Gastroesophageal sphincter (tissue), 4 donors: ENCODE data around the gene TMEM184A. TPM values are rescaled to one million over a fixed set of nuclear protein-coding genes. Genes with fewer than 3 reads are reported as not detected.

ENCODE experiments used
- ATAC-seq: fragments of 150-250 bp; one replicate; pipeline ENCODE4 v1.9.1; 2016; ENCODE audit warnings: mild to moderate bottlenecking, moderate library complexity
- H3K27ac ChIP-seq, 4 donors: fragments of 200-600 bp; sonication (generic) in 3 of 4; 1 replicate in 3 of 4; 2 replicates in 1 of 4; pipeline ENCODE4 v1.5.1; 2016 to 2019
- H3K27me3 ChIP-seq: fragments of 200-600 bp; sonication (generic); one replicate; pipeline ENCODE4 v1.5.1; 2019
- H3K36me3 ChIP-seq, 2 donors: fragments of 200-600 bp; sonication (generic); one replicate each; pipeline ENCODE4 v1.5.1; 2019; ENCODE audit warnings: control low read depth in 1 of 2
- H3K4me1 ChIP-seq, 3 donors: fragments of 200-600 bp; sonication (generic); 1 replicate in 2 of 3; 2 replicates in 1 of 3; pipeline ENCODE4 v1.5.1; 2016 to 2019; ENCODE audit warnings: control low read depth in 2 of 3
- H3K4me3 ChIP-seq, 2 donors: fragments of 200-600 bp; sonication (generic); one replicate each; pipeline ENCODE4 v1.5.1; 2019; ENCODE audit warnings: mild to moderate bottlenecking in 1 of 2, moderate library complexity in 1 of 2
- H3K9me3 ChIP-seq, 3 donors: fragments of 200-600 bp; sonication (generic); one replicate each; pipeline ENCODE4 v1.5.1; 2017 to 2019; ENCODE audit warnings: control low read depth in 2 of 3
- CTCF ChIP-seq, 4 experiments: fragments of 200-600 bp in 2 of 4; fragments of 450-650 bp in 2 of 4; sonication (generic) in 1 of 4; IDR thresholded peaks; one replicate each; pipeline ENCODE4 v1.5.1; 2017 to 2019; ENCODE audit warnings: antibody characterized with exemption in 4 of 4, mild to moderate bottlenecking in 2 of 4, moderate library complexity in 2 of 4
- EP300 ChIP-seq: sonication (generic); formaldehyde crosslinking; IDR thresholded peaks from one replicate; pipeline ENCODE4 v1.6.1; 2017; ENCODE audit warnings: antibody characterized with exemption, mild to moderate bottlenecking
- POLR2A ChIP-seq, 2 donors: fragments of 450-650 bp; IDR thresholded peaks; one replicate each; pipeline ENCODE4 v1.6.1; 2017; ENCODE audit warnings: antibody characterized with exemption in 2 of 2, mild to moderate bottlenecking in 2 of 2, moderate library complexity in 1 of 2
- POLR2AphosphoS5 ChIP-seq: sonication (generic); formaldehyde crosslinking; IDR thresholded peaks from one replicate; pipeline ENCODE4 v1.6.1; 2017; ENCODE audit warnings: antibody characterized with exemption
- WGBS, 2 donors: methylation state at CpG; one replicate each; pipeline ENCODE4 v1.1.5; 2018; ENCODE audit warnings: low coverage in 1 of 2; 5-methylcytosine and 5-hydroxymethylcytosine counted together
- total RNA-seq, 4 donors: library from RNA; depleted of rRNA; stranded (reverse); fragments of >200 nt; gene quantifications; one replicate each; pipeline ENCODE4 v1.1.0, GENCODE V29; 2016

Gene TMEM184A
- total RNA-seq, 4 donors from 2014 or later = 0.15 to 1.5 (median 0.31) TPM; not detected in 1

GRCh38 chr7:1561036-1561940 is 5.3 kb upstream of the TMEM184A start:
- Histone ChIP-seq H3K4me1 (peaks cover 0 to under 1% (median 0%) of the 10 kb centered on the region in 3 donors), H3K36me3 (peaks cover 0 to 12% of the 10 kb centered on the region in 2 donors), H3K9me3 (no peaks in the 10 kb centered on the region), H3K4me3 (no peak overlapping the region), H3K27me3 (peaks cover 37% of the 10 kb centered on the region), H3K27ac (no peak overlapping the region)
- 69% methylated on average over 8 of the region's 34 CpGs; no CpG with 5 or more reads in 1 of the 2 donors for WGBS, 2 donors
- ATAC-seq = no peak
- TF ChIP-seq EP300 (no peak), POLR2A (IDR thresholded peaks at IDR 0.05) (no peak), CTCF (IDR thresholded peaks at IDR 0.05) (no peak), POLR2AphosphoS5 (no peak)

- peaks cover 0 to 7% (median 6%) of the 10 kb centered on the region in 3 donors for H3K4me1 ChIP-seq
- H3K27ac ChIP-seq = no peak overlapping the region
- TF ChIP-seq POLR2AphosphoS5 = no peak
- no peak for TF ChIP-seq CTCF (IDR thresholded peaks at IDR 0.05)
- no peak for TF ChIP-seq EP300
- no peak for TF ChIP-seq POLR2A (IDR thresholded peaks at IDR 0.05)
- ATAC-seq = no peak
- H3K27me3 ChIP-seq = peaks cover 44% of the 10 kb centered on the region
- no peaks in the 10 kb centered on the region for H3K9me3 ChIP-seq
- H3K4me3 ChIP-seq = no peak overlapping the region
- no CpG with 5 or more reads among the region's 13 CpGs for WGBS, 2 donors
- peaks cover 0 to 8% of the 10 kb centered on the region in 2 donors for H3K36me3 ChIP-seq
Measured at GRCh38 chr7:1560620-1561031, 4.6 kb upstream of the TMEM184A start.

- TF ChIP-seq POLR2A (IDR thresholded peaks at IDR 0.05) = no peak
- no peak for TF ChIP-seq EP300
- TF ChIP-seq CTCF (IDR thresholded peaks at IDR 0.05) = no peak
- TF ChIP-seq POLR2AphosphoS5 = no peak
- H3K9me3 ChIP-seq = no peaks in the 10 kb centered on the region
- ATAC-seq = no peak
- no peak overlapping the region for H3K4me3 ChIP-seq
- H3K27me3 ChIP-seq = peaks cover 49% of the 10 kb centered on the region
- H3K36me3 ChIP-seq = peaks cover 0 to under 1% of the 10 kb centered on the region in 2 donors
- peaks cover 0 to 14% (median 12%) of the 10 kb centered on the region in 3 donors for H3K4me1 ChIP-seq
- H3K27ac ChIP-seq = no peak overlapping the region
- WGBS, 2 donors = 87 to 100% methylated on average over 2 to 6 of the region's 28 CpGs
Measured at GRCh38 chr7:1559626-1560590, 3.9 kb upstream of the TMEM184A start.

GRCh38 chr7:1558841-1559625 is 3.0 kb upstream of the TMEM184A start:
- no peak for ATAC-seq
- Histone ChIP-seq H3K4me3 (no peak overlapping the region), H3K27me3 (peaks cover 49% of the 10 kb centered on the region), H3K36me3 (no peaks in the 10 kb centered on the region), H3K27ac (no peak overlapping the region), H3K9me3 (no peaks in the 10 kb centered on the region), H3K4me1 (peaks cover 0 to 15% (median 12%) of the 10 kb centered on the region in 3 donors)
- TF ChIP-seq EP300 (no peak), CTCF (IDR thresholded peaks at IDR 0.05) (no peak), POLR2AphosphoS5 (no peak), POLR2A (IDR thresholded peaks at IDR 0.05) (no peak)
- no CpG with 5 or more reads among the region's 32 CpGs for WGBS, 2 donors
